Measurements from ENCODE around the gene GABBR2. TPM values are rescaled to one million over a fixed set of nuclear protein-coding genes. Genes with fewer than 3 reads are reported as not detected.

The GABBR2 gene
- total RNA-seq (2022; extraction: Qiagen RNA extraction), result 0.17 to 0.31 TPM (median 0.22 TPM) in 5 replicates

DNA sequence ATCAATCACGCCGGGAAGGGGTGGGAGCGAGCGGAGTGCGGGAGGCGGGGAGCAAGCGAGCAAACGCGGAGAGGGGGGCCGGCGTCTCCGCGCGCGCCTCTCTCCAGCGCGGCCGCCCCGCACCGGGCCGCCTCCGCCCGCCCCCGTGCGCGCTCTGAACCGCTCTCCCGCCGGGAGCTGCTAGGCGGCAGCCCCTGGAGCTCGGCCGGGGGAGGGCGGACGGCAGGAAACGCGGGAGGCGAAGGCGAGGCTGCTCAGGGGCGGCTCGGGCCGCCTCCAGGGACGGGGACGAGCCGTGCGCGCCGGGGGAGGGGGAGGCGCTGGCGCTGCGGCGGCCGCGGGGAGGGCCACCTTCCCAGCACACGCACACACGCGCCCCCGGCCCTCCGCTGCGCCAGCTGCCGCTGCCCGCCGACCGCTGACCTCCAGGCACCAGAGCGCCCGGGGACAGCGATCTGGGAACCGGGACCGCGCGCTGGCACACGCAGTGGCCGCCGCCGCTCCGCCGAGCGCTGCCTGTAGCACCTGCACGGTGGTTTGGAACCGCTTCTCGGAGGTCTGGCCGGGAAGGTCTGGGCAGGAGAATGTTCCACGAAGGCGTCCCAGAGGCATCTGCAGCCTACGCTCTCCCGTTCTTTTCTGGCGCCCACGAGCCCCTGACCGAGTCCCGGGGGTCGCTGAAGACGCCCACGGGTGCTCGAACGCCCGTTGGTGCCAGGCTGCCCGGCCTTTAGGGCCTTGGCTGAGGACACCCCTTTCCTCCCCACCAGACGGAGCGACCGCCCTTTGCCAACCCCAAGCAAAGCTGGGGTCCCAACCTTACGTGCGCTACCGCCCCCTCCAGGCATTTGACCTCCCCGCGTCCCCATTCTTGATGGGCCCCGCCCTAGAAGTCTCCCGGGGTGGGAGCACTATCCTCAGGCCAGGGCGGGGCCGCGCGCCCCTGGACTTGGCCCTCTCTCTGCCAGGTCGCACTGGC lies at the start of gene GABBR2:
GABBR2 (minus strand) TSS at position 3 of the 979 bp plus-strand sequence. CDS start 198 bp downstream, outside the sequence.

GRCh38 chr9:98255578-98256296 lies 453.0 kb downstream of the GABBR2 start, which contains the start of gene TBC1D2:
TSS of gene TBC1D2 (minus strand) at chr9:98255649. CDS start at chr9:98255541, 108 bp downstream.

Other genes with a start within 250 kb of the GABBR2 start
- 13.7 to 27.1 TPM (median 23.8 TPM) in 5 replicates for gene ANKS6, start 87.6 kb upstream of the GABBR2 start, total RNA-seq (2022; extraction: Qiagen RNA extraction)
- gene GALNT12, start 98.7 kb upstream of the GABBR2 start, total RNA-seq (2022; extraction: Qiagen RNA extraction), result 3.4 to 5.3 TPM (median 4.9 TPM) in 5 replicates
- gene COL15A1, start 235.0 kb upstream of the GABBR2 start, total RNA-seq (2022; extraction: Qiagen RNA extraction), result 0.39 to 0.80 TPM (median 0.51 TPM) in 5 replicates

Measured in A549 treated with CORT108297 at 1 μM for 4 hours (cell line).